ENCODE measurements around the gene UBE2R2. TPM values are rescaled to one million over a fixed set of nuclear protein-coding genes. Genes with fewer than 3 reads are reported as not detected.

The UBE2R2 gene
- total RNA-seq, 1 donor from 2014 or later: 19.9 TPM

GRCh38 chr9:33885948-33886347 is 69.0 kb downstream of the UBE2R2 start:
- DNase-seq: no peak

GRCh38 chr9:33893861-33894260 is 76.9 kb downstream of the UBE2R2 start:
- no peak for DNase-seq

GRCh38 chr9:33894316-33894715 is 77.4 kb downstream of the UBE2R2 start:
- no peak for DNase-seq

GRCh38 chr9:33903157-33903780 is 86.3 kb downstream of the UBE2R2 start:
- DNase-seq: no peak

- DNase-seq: no peak
These were observed 88.2 kb downstream of the UBE2R2 start for GRCh38 chr9:33905137-33905536.

- no peak for DNase-seq
These were observed 89.8 kb downstream of the UBE2R2 start for GRCh38 chr9:33906769-33907168.

GRCh38 chr9:33907347-33907746 is 90.4 kb downstream of the UBE2R2 start:
- no peak for DNase-seq

GRCh38 chr9:33908114-33908513 is 91.2 kb downstream of the UBE2R2 start:
- no peak for DNase-seq

- no peak for DNase-seq
These were observed 91.8 kb downstream of the UBE2R2 start for GRCh38 chr9:33908749-33909148.

- no peak for DNase-seq
These were observed 96.6 kb downstream of the UBE2R2 start for GRCh38 chr9:33913541-33913940.

- DNase-seq: no peak
These were observed 98.1 kb downstream of the UBE2R2 start for GRCh38 chr9:33914887-33915628.

GRCh38 chr9:33917036-33917435 is 100.1 kb downstream of the UBE2R2 start:
- DNase-seq: no peak

- DNase-seq: no peak
These were observed 102.4 kb downstream of the UBE2R2 start for GRCh38 chr9:33919276-33919897.

- no peak for DNase-seq
These were observed 105.3 kb downstream of the UBE2R2 start for GRCh38 chr9:33921967-33922895.

- DNase-seq: no peak
These were observed 106.1 kb downstream of the UBE2R2 start for GRCh38 chr9:33923079-33923478.

GRCh38 chr9:33923998-33924701 is 107.2 kb downstream of the UBE2R2 start:
- no peak for DNase-seq

- no peak for DNase-seq
These were observed 108.2 kb downstream of the UBE2R2 start for GRCh38 chr9:33924978-33925797.

- no peak for DNase-seq
These were observed 110.0 kb downstream of the UBE2R2 start for GRCh38 chr9:33926746-33927485.

GRCh38 chr9:33927694-33928093 is 110.7 kb downstream of the UBE2R2 start:
- no peak for DNase-seq

- DNase-seq: no peak
These were observed 114.4 kb downstream of the UBE2R2 start for GRCh38 chr9:33931326-33931725.
